ENCODE measurements around the gene MPPED1.

Gene MPPED1

DNA sequence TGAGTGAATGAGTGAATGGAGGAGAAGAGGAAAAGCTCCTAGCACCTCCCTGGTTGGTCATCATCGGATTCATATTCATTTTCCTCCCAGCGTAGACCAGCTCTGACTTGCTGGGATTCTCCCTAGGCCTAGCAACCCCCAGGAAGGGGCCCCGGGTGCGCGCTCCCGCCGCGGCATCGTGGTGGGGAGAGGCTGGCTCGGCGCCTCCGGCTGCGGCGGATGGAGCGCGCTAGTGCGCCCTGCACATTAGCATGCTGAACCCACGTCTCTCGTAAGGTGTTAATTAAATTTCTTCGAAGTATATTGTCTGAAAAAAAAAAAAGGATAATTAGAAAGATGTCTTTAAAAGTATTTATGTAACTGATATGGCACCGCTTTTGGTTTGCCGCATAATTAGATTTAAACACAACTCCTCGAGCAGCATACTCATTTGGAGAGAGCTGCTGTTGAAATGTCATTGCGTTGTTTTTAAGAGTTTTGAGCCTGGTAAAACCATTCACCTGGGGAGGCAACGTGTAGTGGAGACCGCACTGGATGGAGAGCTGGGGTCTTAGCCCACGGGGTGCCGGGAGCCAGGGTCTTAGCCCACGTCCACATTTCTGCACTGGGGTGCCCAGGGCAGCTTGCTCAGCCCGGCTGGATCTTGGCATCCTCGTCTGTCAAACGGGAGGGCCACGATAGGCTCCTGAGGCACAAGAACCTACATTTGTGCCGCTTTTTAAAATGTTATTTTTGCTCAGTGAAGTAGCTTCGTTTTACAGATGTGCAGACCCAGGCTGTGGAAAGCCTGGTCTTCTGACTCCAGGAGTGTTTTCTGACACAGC lies 21.8 kb downstream of the MPPED1 start:
- no peak for TF ChIP-seq CEBPB (IDR thresholded peaks at IDR 0.05)
- no peak for TF ChIP-seq RAD21 (IDR thresholded peaks at IDR 0.05; ENCODE audit: low read depth)
- no peak for TF ChIP-seq FOXM1 (IDR thresholded peaks at IDR 0.05; ENCODE audit: borderline replicate concordance, low read depth)
- TF ChIP-seq CREB1 (IDR thresholded peaks at IDR 0.05; ENCODE audit: low read depth), result no peak
- no peak for TF ChIP-seq YY1 (IDR thresholded peaks at IDR 0.05; ENCODE audit: low read depth)
- TF ChIP-seq TCF12 (IDR thresholded peaks at IDR 0.05; ENCODE audit: low read depth), result no peak
- TF ChIP-seq, protein P1, sequence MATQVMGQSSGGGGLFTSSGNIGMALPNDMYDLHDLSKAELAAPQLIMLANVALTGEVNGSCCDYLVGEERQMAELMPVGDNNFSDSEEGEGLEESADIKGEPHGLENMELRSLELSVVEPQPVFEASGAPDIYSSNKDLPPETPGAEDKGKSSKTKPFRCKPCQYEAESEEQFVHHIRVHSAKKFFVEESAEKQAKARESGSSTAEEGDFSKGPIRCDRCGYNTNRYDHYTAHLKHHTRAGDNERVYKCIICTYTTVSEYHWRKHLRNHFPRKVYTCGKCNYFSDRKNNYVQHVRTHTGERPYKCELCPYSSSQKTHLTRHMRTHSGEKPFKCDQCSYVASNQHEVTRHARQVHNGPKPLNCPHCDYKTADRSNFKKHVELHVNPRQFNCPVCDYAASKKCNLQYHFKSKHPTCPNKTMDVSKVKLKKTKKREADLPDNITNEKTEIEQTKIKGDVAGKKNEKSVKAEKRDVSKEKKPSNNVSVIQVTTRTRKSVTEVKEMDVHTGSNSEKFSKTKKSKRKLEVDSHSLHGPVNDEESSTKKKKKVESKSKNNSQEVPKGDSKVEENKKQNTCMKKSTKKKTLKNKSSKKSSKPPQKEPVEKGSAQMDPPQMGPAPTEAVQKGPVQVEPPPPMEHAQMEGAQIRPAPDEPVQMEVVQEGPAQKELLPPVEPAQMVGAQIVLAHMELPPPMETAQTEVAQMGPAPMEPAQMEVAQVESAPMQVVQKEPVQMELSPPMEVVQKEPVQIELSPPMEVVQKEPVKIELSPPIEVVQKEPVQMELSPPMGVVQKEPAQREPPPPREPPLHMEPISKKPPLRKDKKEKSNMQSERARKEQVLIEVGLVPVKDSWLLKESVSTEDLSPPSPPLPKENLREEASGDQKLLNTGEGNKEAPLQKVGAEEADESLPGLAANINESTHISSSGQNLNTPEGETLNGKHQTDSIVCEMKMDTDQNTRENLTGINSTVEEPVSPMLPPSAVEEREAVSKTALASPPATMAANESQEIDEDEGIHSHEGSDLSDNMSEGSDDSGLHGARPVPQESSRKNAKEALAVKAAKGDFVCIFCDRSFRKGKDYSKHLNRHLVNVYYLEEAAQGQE (IDR thresholded peaks at IDR 0.05; ENCODE audit: low read depth), result no peak
- TF ChIP-seq ZBTB7A (IDR thresholded peaks at IDR 0.05; ENCODE audit: low read depth), result no peak
- TF ChIP-seq NFIC (IDR thresholded peaks at IDR 0.05), result no peak
- TF ChIP-seq EGR1 (IDR thresholded peaks at IDR 0.05), result no peak
- TF ChIP-seq EP300 (IDR thresholded peaks at IDR 0.05; ENCODE audit: borderline replicate concordance), result no peak
- no peak for TF ChIP-seq TEAD4 (IDR thresholded peaks at IDR 0.05)
- TF ChIP-seq, protein P2, sequence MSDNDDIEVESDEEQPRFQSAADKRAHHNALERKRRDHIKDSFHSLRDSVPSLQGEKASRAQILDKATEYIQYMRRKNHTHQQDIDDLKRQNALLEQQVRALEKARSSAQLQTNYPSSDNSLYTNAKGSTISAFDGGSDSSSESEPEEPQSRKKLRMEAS (IDR thresholded peaks at IDR 0.05), result no peak
- TF ChIP-seq, protein P3, sequence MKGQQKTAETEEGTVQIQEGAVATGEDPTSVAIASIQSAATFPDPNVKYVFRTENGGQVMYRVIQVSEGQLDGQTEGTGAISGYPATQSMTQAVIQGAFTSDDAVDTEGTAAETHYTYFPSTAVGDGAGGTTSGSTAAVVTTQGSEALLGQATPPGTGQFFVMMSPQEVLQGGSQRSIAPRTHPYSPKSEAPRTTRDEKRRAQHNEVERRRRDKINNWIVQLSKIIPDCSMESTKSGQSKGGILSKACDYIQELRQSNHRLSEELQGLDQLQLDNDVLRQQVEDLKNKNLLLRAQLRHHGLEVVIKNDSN (IDR thresholded peaks at IDR 0.05), result no peak
- TF ChIP-seq TAF1 (IDR thresholded peaks at IDR 0.05; ENCODE audit: low read depth), result no peak

DNA sequence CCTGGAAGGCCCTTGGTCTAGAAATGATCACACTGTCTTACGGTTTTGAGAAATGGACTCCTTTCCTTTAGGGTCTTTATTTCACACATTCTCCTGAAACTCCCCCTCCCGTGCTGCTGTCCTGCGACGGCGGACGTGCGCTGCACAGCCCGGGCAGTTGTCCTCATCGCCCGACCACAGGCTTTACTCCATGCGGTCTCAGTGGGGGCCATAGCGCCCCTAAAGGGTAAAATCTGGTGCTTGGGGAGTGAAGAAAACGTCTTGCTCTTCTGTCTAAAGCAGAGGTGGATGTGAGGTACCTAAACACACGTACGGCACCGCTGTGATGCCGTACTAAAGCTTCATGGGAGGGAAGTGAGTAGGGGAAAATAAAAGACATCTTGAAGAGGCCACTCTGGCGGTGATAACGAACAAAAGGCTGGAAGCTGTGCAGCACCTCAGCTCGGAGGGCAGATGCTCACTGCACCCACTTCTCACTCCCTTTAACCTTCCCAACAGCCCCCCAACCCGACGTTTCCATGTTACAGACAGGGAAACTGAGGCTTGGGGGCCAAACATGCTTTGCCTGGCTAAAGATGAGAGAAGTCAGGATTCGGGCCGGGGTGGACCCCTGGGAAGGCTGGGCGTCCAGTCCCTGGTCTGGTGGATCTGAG lies 22.6 kb downstream of the MPPED1 start:
- TF ChIP-seq CEBPB (IDR thresholded peaks at IDR 0.05) (no peak), NFIC (IDR thresholded peaks at IDR 0.05) (no peak), EGR1 (IDR thresholded peaks at IDR 0.05) (no peak), EP300 (IDR thresholded peaks at IDR 0.05; ENCODE audit: borderline replicate concordance) (no peak), YY1 (IDR thresholded peaks at IDR 0.05; ENCODE audit: low read depth) (no peak), ZBTB7A (IDR thresholded peaks at IDR 0.05; ENCODE audit: low read depth) (no peak), TAF1 (IDR thresholded peaks at IDR 0.05; ENCODE audit: low read depth) (no peak), TCF12 (IDR thresholded peaks at IDR 0.05; ENCODE audit: low read depth) (no peak)
- TF ChIP-seq, protein P1 (IDR thresholded peaks at IDR 0.05; ENCODE audit: low read depth), result no peak
- TF ChIP-seq, protein P2 (IDR thresholded peaks at IDR 0.05), result no peak

DNA sequence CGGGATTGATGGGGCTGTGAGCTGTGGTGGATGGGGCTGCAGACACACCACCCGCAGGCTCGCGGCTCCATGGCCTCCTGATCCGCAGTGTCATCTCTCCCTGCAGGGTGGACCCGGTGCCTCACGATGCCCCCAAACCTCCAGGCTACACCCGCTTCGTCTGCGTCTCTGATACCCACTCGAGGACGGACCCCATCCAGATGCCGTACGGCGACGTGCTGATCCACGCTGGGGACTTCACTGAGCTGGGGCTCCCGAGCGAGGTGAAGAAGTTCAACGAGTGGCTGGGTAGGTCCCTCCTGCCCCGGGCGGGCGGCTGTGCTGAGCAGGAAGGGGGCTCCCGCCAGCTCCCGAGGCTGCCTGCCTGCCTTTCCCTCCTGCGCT lies 23.1 kb downstream of the MPPED1 start:
- TF ChIP-seq TCF12 (IDR thresholded peaks at IDR 0.05; ENCODE audit: low read depth) (no peak), FOXM1 (IDR thresholded peaks at IDR 0.05; ENCODE audit: borderline replicate concordance, low read depth) (no peak), ZBTB7A (IDR thresholded peaks at IDR 0.05; ENCODE audit: low read depth) (no peak), EGR1 (IDR thresholded peaks at IDR 0.05) (no peak), EP300 (IDR thresholded peaks at IDR 0.05; ENCODE audit: borderline replicate concordance) (no peak), CEBPB (IDR thresholded peaks at IDR 0.05) (no peak), TAF1 (IDR thresholded peaks at IDR 0.05; ENCODE audit: low read depth) (no peak), CREB1 (IDR thresholded peaks at IDR 0.05; ENCODE audit: low read depth) (no peak)
- TF ChIP-seq, protein P2 (IDR thresholded peaks at IDR 0.05), result no peak

DNA sequence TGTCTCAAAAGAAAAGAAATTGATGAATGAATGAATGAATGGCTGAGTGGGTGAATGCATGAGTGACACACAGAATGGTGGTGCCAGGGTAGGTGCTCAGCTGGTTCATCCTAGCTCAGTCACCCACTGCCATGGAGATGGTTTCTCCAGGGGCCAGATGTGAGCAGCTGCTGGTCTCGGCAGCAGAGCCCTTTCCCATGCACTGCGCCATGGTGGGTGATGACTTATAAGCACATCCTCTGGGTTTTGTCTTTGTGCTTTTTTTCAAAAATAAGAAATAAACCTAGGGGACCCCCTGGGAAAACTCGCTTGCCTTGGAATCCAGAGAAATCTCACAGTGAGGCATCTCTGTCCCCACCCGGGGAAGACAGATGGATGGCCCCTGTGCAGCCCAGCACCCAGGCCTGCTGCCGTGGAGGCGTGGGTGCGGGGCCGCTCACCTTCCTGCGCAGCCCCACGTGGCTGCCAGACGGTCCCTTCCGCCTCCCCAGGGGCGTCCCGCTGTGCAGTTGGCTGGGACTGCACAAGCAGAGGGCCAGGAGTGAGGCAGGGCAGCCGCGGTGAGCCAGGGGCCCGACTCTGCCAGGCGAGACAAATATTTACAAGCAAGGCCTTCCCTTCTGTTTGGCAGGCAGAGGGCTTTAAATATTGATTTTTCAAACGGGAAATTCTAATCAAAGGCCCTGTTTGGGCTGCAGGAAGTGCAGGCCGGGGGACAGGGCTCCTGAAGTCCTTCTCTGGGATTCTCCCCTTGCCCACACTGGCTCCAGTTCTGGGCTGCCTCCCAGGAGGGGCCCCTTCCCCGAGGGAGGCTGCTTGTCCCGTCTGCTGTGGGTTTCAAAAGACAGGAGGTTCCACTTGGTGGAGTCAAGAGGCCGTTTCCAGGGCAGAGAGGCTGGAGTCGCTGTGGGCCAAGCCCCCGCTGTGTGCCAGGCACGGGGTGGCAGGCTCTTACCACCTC lies 24.3 kb downstream of the MPPED1 start:
- TF ChIP-seq TCF12 (IDR thresholded peaks at IDR 0.05; ENCODE audit: low read depth), result no peak
- TF ChIP-seq, protein P1 (IDR thresholded peaks at IDR 0.05; ENCODE audit: low read depth), result no peak
- TF ChIP-seq, protein P3 (IDR thresholded peaks at IDR 0.05), result no peak
- no peak for TF ChIP-seq CREB1 (IDR thresholded peaks at IDR 0.05; ENCODE audit: low read depth)
- TF ChIP-seq TAF1 (IDR thresholded peaks at IDR 0.05; ENCODE audit: low read depth), result no peak
- no peak for TF ChIP-seq ZBTB7A (IDR thresholded peaks at IDR 0.05; ENCODE audit: low read depth)
- TF ChIP-seq CEBPB (IDR thresholded peaks at IDR 0.05), result no peak
- TF ChIP-seq, protein P2 (IDR thresholded peaks at IDR 0.05), result no peak
- TF ChIP-seq NFIC (IDR thresholded peaks at IDR 0.05), result no peak
- TF ChIP-seq EGR1 (IDR thresholded peaks at IDR 0.05), result no peak
- no peak for TF ChIP-seq FOXM1 (IDR thresholded peaks at IDR 0.05; ENCODE audit: borderline replicate concordance, low read depth)
- TF ChIP-seq YY1 (IDR thresholded peaks at IDR 0.05; ENCODE audit: low read depth), result no peak
- TF ChIP-seq EP300 (IDR thresholded peaks at IDR 0.05; ENCODE audit: borderline replicate concordance), result no peak
- no peak for TF ChIP-seq RAD21 (IDR thresholded peaks at IDR 0.05; ENCODE audit: low read depth)
- no peak for TF ChIP-seq TEAD4 (IDR thresholded peaks at IDR 0.05)
